Smooth muscle cell (in vitro differentiated cells): ENCODE data around the gene UBALD2. TPM values are rescaled to one million over a fixed set of nuclear protein-coding genes. Genes with fewer than 3 reads are reported as not detected.
"Not testable (repeated sequence)": the region's sequence is repeated elsewhere in the genome, so short reads cannot be mapped to it uniquely, and the experiment has no call there.

Source experiments
- DNase-seq: peaks from one replicate; lab custom pipeline; 2025; ENCODE audit not compliant: unreplicated experiment; lab: John Stamatoyannopoulos, UW
- H2AFZ ChIP-seq: fragments of 200-600 bp; sonication (generic); 2 replicates; pipeline ENCODE4 v1.6.0; 2016; ENCODE audit warnings: antibody characterized with exemption, low read depth, mild to moderate bottlenecking
- H3F3A ChIP-seq: fragments of 200-600 bp; sonication (generic); 2 replicates; pipeline ENCODE4 v1.6.0; 2017; ENCODE audit warnings: antibody characterized with exemption, low read depth
- H3K27ac ChIP-seq: fragments of 200-600 bp; sonication (generic); 2 replicates; pipeline ENCODE4 v1.5.1; 2016; ENCODE audit warnings: low read depth, mild to moderate bottlenecking
- H3K27me3 ChIP-seq: fragments of 200-600 bp; sonication (generic); 2 replicates; pipeline ENCODE4 v1.6.1; 2016; ENCODE audit warnings: low read depth, mild to moderate bottlenecking
- H3K36me3 ChIP-seq: fragments of 200-600 bp; sonication (generic); 2 replicates; pipeline ENCODE4 v1.5.1; 2016; ENCODE audit warnings: low read depth
- H3K4me1 ChIP-seq: fragments of 200-600 bp; sonication (generic); 2 replicates; pipeline ENCODE4 v1.5.1; 2016; ENCODE audit warnings: low read depth
- H3K4me2 ChIP-seq: fragments of 200-600 bp; sonication (generic); 2 replicates; pipeline ENCODE4 v1.6.0; 2016; ENCODE audit warnings: mild to moderate bottlenecking
- H3K4me3 ChIP-seq: fragments of 200-600 bp; sonication (generic); 2 replicates; pipeline ENCODE4 v1.5.1; 2016; ENCODE audit warnings: mild to moderate bottlenecking
- H3K79me2 ChIP-seq: fragments of 200-600 bp; sonication (generic); 2 replicates; pipeline ENCODE4 v1.6.0; 2016; ENCODE audit warnings: low read depth, mild to moderate bottlenecking
- H3K9ac ChIP-seq: fragments of 200-600 bp; sonication (generic); 2 replicates; pipeline ENCODE4 v1.6.0; 2016; ENCODE audit warnings: low read depth
- H3K9me3 ChIP-seq: fragments of 200-600 bp; sonication (generic); replicated peaks from 2 replicates; pipeline ENCODE4 v1.5.1; 2016; ENCODE audit warnings: low read depth
- H4K20me1 ChIP-seq: fragments of 200-600 bp; sonication (generic); 2 replicates; pipeline ENCODE4 v1.6.0; 2016; ENCODE audit warnings: low read depth
- CTCF ChIP-seq: fragments of 200-600 bp; sonication (generic); IDR thresholded peaks from 2 replicates; pipeline ENCODE4 v1.5.1; 2017; ENCODE audit warnings: borderline replicate concordance, mild to moderate bottlenecking, antibody characterized with exemption; ENCODE audit not compliant: insufficient read depth, poor library complexity, severe bottlenecking
- WGBS: methylation state at CpG from one replicate; pipeline ENCODE4 v1.1.7; 2016; ENCODE audit warnings: low lambda C conversion rate; 5-methylcytosine and 5-hydroxymethylcytosine counted together
- polyA plus RNA-seq: library from polyadenylated mRNA; unstranded; fragments of >200 nt; fragmentation: Nextera tagmentation; extraction: Ambion mirVana; gene quantifications from 2 replicates; pipeline ENCODE4 v1.2.1, GENCODE V29; 2016
- total RNA-seq: library from RNA; depleted of rRNA; stranded (reverse); fragments of >200 nt; gene quantifications from 2 replicates; pipeline ENCODE4 v1.2.3, GENCODE V29; 2014

The UBALD2 gene
- total and polyA plus RNA-seq, 2 experiments from 2014 or later, result 2.6 to 7.0 TPM

GRCh38 chr17:76297436-76297835, 32.3 kb downstream of the UBALD2 start:
- H3K9ac ChIP-seq, result no peak overlapping the region
- H3F3A ChIP-seq, result no peaks in the 10 kb centered on the region
- H3K36me3 ChIP-seq, result no peaks in the 10 kb centered on the region
- no peaks in the 10 kb centered on the region for H3K79me2 ChIP-seq
- no peaks in the 10 kb centered on the region for H4K20me1 ChIP-seq
- H2AFZ ChIP-seq, result no peak overlapping the region
- no peaks in the 10 kb centered on the region for H3K4me1 ChIP-seq
- 100% methylated on average over 3 of the region's 3 CpGs for WGBS
- no peak overlapping the region for H3K4me3 ChIP-seq
- H3K27ac ChIP-seq, result no peak overlapping the region
- H3K4me2 ChIP-seq, result no peak overlapping the region
- H3K27me3 ChIP-seq, result no peaks in the 10 kb centered on the region
- TF ChIP-seq CTCF, result no peak
- no peak for DNase-seq
- no peaks in the 10 kb centered on the region for H3K9me3 ChIP-seq

GRCh38 chr17:76304226-76305134, 39.3 kb downstream of the UBALD2 start:
- no peaks in the 10 kb centered on the region for H3F3A ChIP-seq
- no peaks in the 10 kb centered on the region for H3K27me3 ChIP-seq
- no peak overlapping the region for H3K4me2 ChIP-seq
- no peak overlapping the region for H3K4me3 ChIP-seq
- H3K27ac ChIP-seq, result no peak overlapping the region
- no peak overlapping the region for H2AFZ ChIP-seq
- no peaks in the 10 kb centered on the region for H3K79me2 ChIP-seq
- DNase-seq, result no peak
- WGBS, result 97% methylated on average over 17 of the region's 17 CpGs
- H3K9ac ChIP-seq, result no peak overlapping the region
- no peaks in the 10 kb centered on the region for H3K4me1 ChIP-seq
- H4K20me1 ChIP-seq, result no peaks in the 10 kb centered on the region
- H3K9me3 ChIP-seq, result no peaks in the 10 kb centered on the region
- H3K36me3 ChIP-seq, result no peaks in the 10 kb centered on the region
- TF ChIP-seq CTCF, result no peak

- H3K36me3 ChIP-seq, H3F3A ChIP-seq, H3K79me2 ChIP-seq, H3K9me3 ChIP-seq, H3K4me1 ChIP-seq, DNase-seq, H3K27me3 ChIP-seq, H4K20me1 ChIP-seq, H3K4me2 ChIP-seq, H2AFZ ChIP-seq, H3K9ac ChIP-seq, H3K4me3 ChIP-seq, H3K27ac ChIP-seq: not testable (repeated sequence)
- 93% methylated on average over 3 of the region's 3 CpGs for WGBS
These were observed 39.9 kb downstream of the UBALD2 start for GRCh38 chr17:76305135-76305454.

GRCh38 chr17:76307299-76307965, 42.3 kb downstream of the UBALD2 start:
- Histone ChIP-seq H3K36me3 (no peaks in the 10 kb centered on the region), H3K4me3 (no peak overlapping the region), H2AFZ (no peak overlapping the region), H3F3A (no peaks in the 10 kb centered on the region), H3K27ac (no peak overlapping the region), H4K20me1 (no peaks in the 10 kb centered on the region), H3K79me2 (no peaks in the 10 kb centered on the region), H3K9me3 (no peaks in the 10 kb centered on the region), H3K9ac (no peak overlapping the region), H3K4me2 (no peak overlapping the region), H3K4me1 (no peaks in the 10 kb centered on the region), H3K27me3 (no peaks in the 10 kb centered on the region)
- no peak for DNase-seq
- no peak for TF ChIP-seq CTCF
- WGBS, result 98% methylated on average over 53 of the region's 58 CpGs
